A549 (cell line): ENCODE results near the gene RAPGEF6. TPM values are rescaled to one million over a fixed set of nuclear protein-coding genes. Genes with fewer than 3 reads are reported as not detected.

Source experiments
- ATAC-seq, 2 experiments: fragments of 200-7000 bp in 1 of 2; fragments of >200 bp in 1 of 2; cut with Nextera tagmentation in 1 of 2; cut with Tn5 transposase in 1 of 2; 3 replicates each; pipeline versions ENCODE4 v1.8.0 to v1.9.1; 2018 to 2020; ENCODE audit warnings: mild to moderate bottlenecking in 1 of 2, moderate library complexity in 1 of 2
- CTCF ChIA-PET: fragments of 300-600 bp; sonication (Branson Sonifier 250); formaldehyde crosslinking; extraction: SDS; loops from one replicate; lab custom pipeline; 2021; ENCODE audit warnings: antibody characterized with exemption, inconsistent platforms; lab: Yijun Ruan, JAX
- POLR2A ChIA-PET: fragments of 350-600 bp; formaldehyde crosslinking; extraction: SDS; loops from one replicate; lab custom pipeline; 2021; ENCODE audit warnings: antibody characterized with exemption, inconsistent platforms; lab: Yijun Ruan, JAX
- DNase-seq, 2 experiments: peaks; one replicate each; pipeline versions ENCODE4 v3.0.0 to v3.0.0-alpha.2; 2011 to 2016; ENCODE audit warnings: low read depth in 1 of 2, low spot score in 1 of 2
- FAIRE-seq: peaks from 2 replicates; lab custom pipeline; 2011; peaks lifted over from hg19 to GRCh38; lab: Jason Lieb, UNC
- H3K27ac ChIP-seq, 2 experiments: fragments of >200 bp; sonication (Bioruptor Twin); formaldehyde crosslinking; 3 replicates each; pipeline ENCODE4 v1.5.1; 2016 to 2017
- H3K4me1 ChIP-seq: fragments of >200 bp; sonication (Bioruptor Twin); formaldehyde crosslinking; 3 replicates; pipeline ENCODE4 v1.6.1; 2016
- H3K4me2 ChIP-seq: fragments of >200 bp; sonication (Bioruptor Twin); formaldehyde crosslinking; 3 replicates; pipeline ENCODE4 v1.6.1; 2016
- H3K4me3 ChIP-seq: fragments of >200 bp; sonication (Bioruptor Twin); formaldehyde crosslinking; 3 replicates; pipeline ENCODE4 v1.5.1; 2016
- H3K9me3 ChIP-seq: fragments of >200 bp; sonication (Bioruptor Twin); formaldehyde crosslinking; 3 replicates; pipeline ENCODE4 v1.6.1; 2016
- ATOH8 ChIP-seq: fragments of 250-450 bp; sonication (Bioruptor Pico); IDR thresholded peaks from 2 replicates; pipeline ENCODE4 v1.5.0; 2020; ENCODE audit warnings: low read depth, mild to moderate bottlenecking, moderate library complexity
- CHD2 ChIP-seq: fragments of 150-350 bp; IDR thresholded peaks from 2 replicates; pipeline ENCODE4 v1.6.1; 2014; ENCODE audit warnings: low read length; ENCODE audit not compliant: partially characterized antibody
- E2F6 ChIP-seq: IDR thresholded peaks from 2 replicates; pipeline ENCODE4 v1.6.1; 2012; ENCODE audit warnings: low read depth, borderline replicate concordance
- EHMT2 ChIP-seq: fragments of 200-600 bp; sonication (generic); IDR thresholded peaks from 2 replicates; pipeline ENCODE4 v1.6.1; 2016; ENCODE audit warnings: antibody characterized with exemption, low read depth, mild to moderate bottlenecking, moderate library complexity
- EP300 ChIP-seq, 2 experiments: fragments of >200 bp; sonication (Bioruptor Twin); formaldehyde crosslinking; IDR thresholded peaks; 2 replicates in 1 of 2; 3 replicates in 1 of 2; pipeline ENCODE4 v1.6.1; 2016 to 2017
- FOXS1 ChIP-seq: fragments of 250-450 bp; sonication (Bioruptor Pico); IDR thresholded peaks from 2 replicates; pipeline ENCODE4 v1.5.0; 2020; ENCODE audit warnings: mild to moderate bottlenecking, moderate library complexity
- HES2 ChIP-seq: fragments of >200 bp; sonication (Bioruptor Twin); formaldehyde crosslinking; IDR thresholded peaks from 2 replicates; pipeline ENCODE4 v1.6.1; 2016
- JUN ChIP-seq, 2 experiments: fragments of >200 bp; sonication (Bioruptor Twin); formaldehyde crosslinking; IDR thresholded peaks; 2 replicates in 1 of 2; 3 replicates in 1 of 2; pipeline ENCODE4 v1.6.1; 2016 to 2017
- KDM1A ChIP-seq: fragments of 200-600 bp; sonication (generic); IDR thresholded peaks from 2 replicates; pipeline ENCODE4 v1.6.1; 2016; ENCODE audit warnings: low read depth, mild to moderate bottlenecking
- MAFK ChIP-seq: fragments of 450-650 bp; IDR thresholded peaks from 2 replicates; pipeline ENCODE4 v1.6.1; 2014; ENCODE audit not compliant: partially characterized antibody
- PBX3 ChIP-seq: IDR thresholded peaks from 2 replicates; pipeline ENCODE4 v1.6.1; 2012
- POLR2AphosphoS2 ChIP-seq: conservative IDR thresholded peaks from 2 replicates; pipeline ENCODE4 v1.6.1; 2012; ENCODE audit warnings: low read length, improper control_type of control experiment, inconsistent platforms
- RAD21 ChIP-seq, 2 experiments: fragments of >200 bp in 1 of 2; sonication (Bioruptor Twin) in 1 of 2; formaldehyde crosslinking in 1 of 2; IDR thresholded peaks in 1 of 2; conservative IDR thresholded peaks in 1 of 2; 2 replicates in 1 of 2; 3 replicates in 1 of 2; pipeline ENCODE4 v1.6.1; 2012 to 2018; ENCODE audit warnings: inconsistent platforms in 1 of 2
- RARB ChIP-seq: fragments of 250-450 bp; sonication (Bioruptor Pico); IDR thresholded peaks from 2 replicates; pipeline ENCODE4 v1.8.0; 2021; ENCODE audit warnings: mild to moderate bottlenecking, moderate library complexity
- TFCP2L1 ChIP-seq: fragments of 250-450 bp; sonication (Bioruptor Pico); IDR thresholded peaks from 2 replicates; pipeline ENCODE4 v1.5.0; 2021; ENCODE audit warnings: mild to moderate bottlenecking
- TP53 ChIP-seq: fragments of 250-450 bp; sonication (Bioruptor Pico); IDR thresholded peaks from 2 replicates; pipeline ENCODE4 v1.5.0; 2021; ENCODE audit warnings: mild to moderate bottlenecking, moderate library complexity
- ZC3H11A ChIP-seq: fragments of 450-650 bp; IDR thresholded peaks from 2 replicates; pipeline ENCODE4 v1.6.1; 2014; ENCODE audit warnings: antibody characterized with exemption, mild to moderate bottlenecking
- WGBS: methylation state at CpG from one replicate; pipeline ENCODE4 v1.1.6; 2017; ENCODE audit errors: missing lambda C conversion rate; 5-methylcytosine and 5-hydroxymethylcytosine counted together
- polyA plus RNA-seq, 4 experiments: library from polyadenylated mRNA; depleted of rRNA in 3 of 4; stranded (reverse); fragments of >200 nt; fragmentation: RNase III in 1 of 4; extraction: RNeasy Plus Mini Kit Qiagen cat#74134 plus additional on column Dnase treatment in 1 of 4; gene quantifications; 2 replicates in 3 of 4; 3 replicates in 1 of 4; pipeline ENCODE4 v1.2.3, GENCODE V29; 2011 to 2017

Gene RAPGEF6
- polyA plus RNA-seq, 2 of the 4 experiments (the other 2 are of a cell fraction): 5.9 to 15.2 TPM

GRCh38 chr5:131677115-131677514, 42.1 kb upstream of the RAPGEF6 start:
- ChIA-PET CTCF (interaction anchor here (1.2 kb wide), 1 partner anchor 17 kb away, joined by 3 read pairs; no protein-coding TSS in a partner anchor), POLR2A (no interaction called here)
- no peak overlapping the region for H3K4me3 ChIP-seq
- no peak overlapping the region for H3K4me2 ChIP-seq
- no peak overlapping the region for H3K27ac ChIP-seq
- DNase-seq: no peak
- H3K9me3 ChIP-seq: no peaks in the 10 kb centered on the region
- ATAC-seq: no peak
- FAIRE-seq: no peak
- TF ChIP-seq TP53 (no peak), FOXS1 (no peak), JUN (IDR thresholded peaks at IDR 0.05) (no peak), PBX3 (no peak), EP300 (IDR thresholded peaks at IDR 0.05) (no peak), POLR2AphosphoS2 (no peak)
- peaks cover 8% of the 10 kb centered on the region for H3K4me1 ChIP-seq
- 63% methylated on average over 3 of the region's 3 CpGs for WGBS

- H3K4me3 ChIP-seq: no peak overlapping the region
- TF ChIP-seq E2F6 (no peak), CHD2 (no peak), TFCP2L1 (CRISPR knock-in tag) (no peak)
- TF ChIP-seq, all 56 proteins: peak for 0
- WGBS: 81% methylated on average over 6 of the region's 6 CpGs
- Histone ChIP-seq H3K27ac (peak overlapping the region in 1 of 2 experiments; percentile 9; a peak in 1 of 6 replicates), H3K9me3 (no peaks in the 10 kb centered on the region), H3K4me2 (peak overlapping the region; percentile 20; the same call in 2 of the 3 replicates), H3K4me1 (peaks cover 11% of the 10 kb centered on the region)
- POLR2A ChIA-PET: no interaction called here
- ATAC-seq (0 out of 6 replicates have a peak, but pooled peaks of 1 of the 2 experiments have one; percentile 22), DNase-seq (no peak), FAIRE-seq (no peak)
- CTCF ChIA-PET: interaction anchor here (1.7 kb wide), 1 partner anchor 10 kb away, joined by 5 read pairs; no protein-coding TSS in a partner anchor
Observed at GRCh38 chr5:131672776-131673175, 37.7 kb upstream of the RAPGEF6 start.

GRCh38 chr5:131671994-131672655, 37.1 kb upstream of the RAPGEF6 start:
- no peaks in the 10 kb centered on the region for H3K9me3 ChIP-seq
- 30% methylated on average over 2 of the region's 2 CpGs for WGBS
- ATAC-seq: peak; percentile 71 to 83
- peaks cover 11% of the 10 kb centered on the region for H3K4me1 ChIP-seq
- peak in 1 of 2 experiments; percentile 43 for DNase-seq
- ChIA-PET POLR2A (interaction anchor here (0.5 kb wide), 1 partner anchor 16 kb away, joined by 7 read pairs; no protein-coding TSS in a partner anchor), CTCF (interaction anchor here (1.5 to 1.7 kb wide), 2 partner anchors 9 to 83 kb away, joined by 5 read pairs; no protein-coding TSS in a partner anchor)
- no peak for FAIRE-seq
- no peak overlapping the region for H3K4me3 ChIP-seq
- H3K27ac ChIP-seq: peak overlapping the region in 1 of 2 experiments; percentile 14; a peak in 2 of 6 replicates
- peak overlapping the region; percentile 20; the same call in 2 of the 3 replicates for H3K4me2 ChIP-seq
- no peak for TF ChIP-seq KDM1A
- TF ChIP-seq ATOH8 (CRISPR knock-in tag): no peak
- no peak for TF ChIP-seq EHMT2
- no peak for TF ChIP-seq RARB
- TF ChIP-seq MAFK: peak; percentile 6
- no peak for TF ChIP-seq HES2
- TF ChIP-seq ZC3H11A: no peak
- TF ChIP-seq RAD21 (conservative IDR thresholded peaks at IDR 0.05 in 1 of 2, IDR thresholded peaks at IDR 0.05 in 1 of 2): no peak
